ENCODE measurements around the gene PAAF1.

GRCh38 chr11:73912026-73912425, 35.2 kb downstream of the PAAF1 start:
- TF ChIP-seq EZH2 (IDR thresholded peaks at IDR 0.05; ENCODE audit: borderline replicate concordance, low read length) (no peak), CTCF (conservative IDR thresholded peaks at IDR 0.05 in 1 of 2, IDR thresholded peaks at IDR 0.05 in 1 of 2; ENCODE audit: extremely low read depth in 1 of 2, insufficient read depth in 1 of 2, low read depth in 1 of 2, low read length in 2 of 2) (no peak)
